H1 (cell line): ENCODE results near the gene SYNRG. TPM values are rescaled to one million over a fixed set of nuclear protein-coding genes. Genes with fewer than 3 reads are reported as not detected.

Experiments used
- CTCF ChIA-PET: fragments of 300-600 bp; sonication (Branson Sonifier 250); formaldehyde crosslinking; loops from one replicate; lab custom pipeline; 2021; ENCODE audit not compliant: partially characterized antibody; lab: Charles Lee
- POLR2A ChIA-PET: fragments of 300-600 bp; sonication (Branson Sonifier 250); formaldehyde crosslinking; loops from one replicate; lab custom pipeline; 2021; ENCODE audit warnings: inconsistent platforms; ENCODE audit not compliant: partially characterized antibody; lab: Charles Lee
- DNase-seq, 2 experiments: peaks; one replicate each; pipeline versions ENCODE4 v3.0.0 to v3.0.0-alpha.2; 2010 to 2022; ENCODE audit warnings: low spot score in 2 of 2, low read depth in 1 of 2, mixed read lengths in 1 of 2
- FAIRE-seq: peaks from 2 replicates; lab custom pipeline; 2011; peaks lifted over from hg19 to GRCh38; lab: Jason Lieb, UNC
- H2AFZ ChIP-seq: 2 replicates; pipeline ENCODE4 v1.8.1; 2012; ENCODE audit warnings: low read length, inconsistent platforms
- H2AK5ac ChIP-seq: 2 replicates; pipeline ENCODE4 v1.6.1; 2013; ENCODE audit warnings: low read depth, low read length
- H2BK120ac ChIP-seq: replicated peaks from 2 replicates; pipeline ENCODE3; 2013; ENCODE audit warnings: low read depth, low read length, inconsistent platforms
- H2BK12ac ChIP-seq: 2 replicates; pipeline ENCODE4 v1.6.1; 2013; ENCODE audit warnings: low read depth, low read length
- H2BK15ac ChIP-seq: 2 replicates; pipeline ENCODE4 v1.6.1; 2013; ENCODE audit warnings: low read length
- H2BK20ac ChIP-seq: 2 replicates; pipeline ENCODE4 v1.6.1; 2013; ENCODE audit warnings: low read length
- H2BK5ac ChIP-seq: 2 replicates; pipeline ENCODE4 v1.6.1; 2013; ENCODE audit warnings: low read depth, low read length
- H3K14ac ChIP-seq: 2 replicates; pipeline ENCODE4 v1.6.1; 2013; ENCODE audit warnings: inconsistent platforms; ENCODE audit not compliant: insufficient read length
- H3K18ac ChIP-seq: 2 replicates; pipeline ENCODE4 v1.6.1; 2013; ENCODE audit warnings: low read length; ENCODE audit errors: extremely low read depth
- H3K23ac ChIP-seq: 2 replicates; pipeline ENCODE4 v1.6.1; 2013; ENCODE audit warnings: inconsistent platforms; ENCODE audit not compliant: insufficient read length
- H3K23me2 ChIP-seq: 2 replicates; pipeline ENCODE4 v1.6.1; 2013; ENCODE audit warnings: low read depth, low read length
- H3K27ac ChIP-seq: 2 replicates; pipeline ENCODE4 v1.6.1; 2011; ENCODE audit warnings: low read depth, low read length, inconsistent platforms
- H3K27me3 ChIP-seq, 4 experiments: replicated peaks in 1 of 4; 1 replicate in 1 of 4; 2 replicates in 3 of 4; pipeline versions ENCODE4 v1.6.1 to v1.8.1; 2011 to 2013; ENCODE audit warnings: low read length in 3 of 4, mild to moderate bottlenecking in 3 of 4, inconsistent platforms in 2 of 4, mixed read lengths in 2 of 4, moderate library complexity in 1 of 4; ENCODE audit not compliant: control insufficient read depth in 3 of 4, insufficient read depth in 3 of 4; ENCODE audit errors: extremely low read depth in 1 of 4
- H3K36me3 ChIP-seq, 4 experiments: 2 replicates each; pipeline versions ENCODE4 v1.6.1 to v1.8.1; 2011 to 2013; ENCODE audit warnings: mild to moderate bottlenecking in 4 of 4, low read length in 3 of 4, moderate library complexity in 2 of 4, control low read depth in 1 of 4, inconsistent platforms in 1 of 4; ENCODE audit not compliant: insufficient read depth in 4 of 4, control insufficient read depth in 2 of 4
- H3K4ac ChIP-seq: replicated peaks from 2 replicates; pipeline ENCODE3; 2013; ENCODE audit warnings: low read length, low read depth, mixed read lengths, inconsistent platforms; ENCODE audit not compliant: insufficient read length
- H3K4me1 ChIP-seq, 4 experiments: replicated peaks in 1 of 4; 1 replicate in 1 of 4; 2 replicates in 3 of 4; pipeline versions ENCODE4 v1.6.1 to v1.8.1; 2011 to 2013; ENCODE audit warnings: low read length in 3 of 4, inconsistent platforms in 2 of 4, mixed read lengths in 1 of 4; ENCODE audit not compliant: insufficient read depth in 4 of 4, control insufficient read depth in 3 of 4
- H3K4me2 ChIP-seq, 2 experiments: 2 replicates each; pipeline versions ENCODE4 v1.6.1 to v1.8.1; 2011 to 2013; ENCODE audit warnings: low read depth in 2 of 2, low read length in 2 of 2, control low read depth in 1 of 2, inconsistent platforms in 1 of 2, mild to moderate bottlenecking in 1 of 2; ENCODE audit not compliant: insufficient read depth in 1 of 2
- H3K4me3 ChIP-seq, 4 experiments: fragments of 200-600, 300-600 bp in 1 of 4; sonication (generic), shearing (Covaris generic), sonication (Bioruptor Twin) in 1 of 4; 2 replicates each; pipeline versions ENCODE4 v1.5.1 to v1.8.1; 2011 to 2016; ENCODE audit warnings: low read length in 4 of 4, low read depth in 3 of 4, control low read depth in 2 of 4, inconsistent platforms in 2 of 4, mild to moderate bottlenecking in 2 of 4, mixed read lengths in 1 of 4, moderate library complexity in 1 of 4; ENCODE audit not compliant: insufficient read depth in 2 of 4; ENCODE audit errors: extremely low read depth in 1 of 4
- H3K56ac ChIP-seq: replicated peaks from 2 replicates; pipeline ENCODE3; 2013; ENCODE audit warnings: low read depth, mild to moderate bottlenecking, mixed read lengths, low read length, inconsistent platforms; ENCODE audit not compliant: insufficient read length
- H3K79me1 ChIP-seq: 2 replicates; pipeline ENCODE4 v1.6.1; 2013; ENCODE audit warnings: low read depth, low read length, control low read depth
- H3K79me2 ChIP-seq, 2 experiments: 2 replicates each; pipeline versions ENCODE4 v1.6.1 to v1.8.1; 2012 to 2013; ENCODE audit warnings: low read length in 2 of 2, mild to moderate bottlenecking in 2 of 2, inconsistent platforms in 1 of 2; ENCODE audit not compliant: insufficient read depth in 2 of 2, control insufficient read depth in 1 of 2
- H3K9ac ChIP-seq, 4 experiments: replicated peaks in 1 of 4; 1 replicate in 1 of 4; 2 replicates in 3 of 4; pipeline versions ENCODE4 v1.6.1 to v1.8.1; 2011 to 2013; ENCODE audit warnings: low read depth in 3 of 4, low read length in 3 of 4, control low read depth in 2 of 4, mild to moderate bottlenecking in 2 of 4, moderate library complexity in 2 of 4, inconsistent platforms in 1 of 4; ENCODE audit errors: extremely low read depth in 1 of 4
- H3K9me3 ChIP-seq, 2 experiments: 2 replicates each; pipeline versions ENCODE4 v1.6.1 to v1.8.1; 2012 to 2013; ENCODE audit warnings: mild to moderate bottlenecking in 2 of 2, moderate library complexity in 2 of 2, control low read depth in 1 of 2, inconsistent platforms in 1 of 2, low read depth in 1 of 2, low read length in 1 of 2, mixed read lengths in 1 of 2; ENCODE audit not compliant: insufficient read depth in 2 of 2
- H4K20me1 ChIP-seq, 2 experiments: replicated peaks in 1 of 2; 2 replicates each; pipeline versions ENCODE3 to v1.8.1; 2011 to 2013; ENCODE audit warnings: inconsistent platforms in 2 of 2, low read length in 2 of 2, mild to moderate bottlenecking in 1 of 2; ENCODE audit not compliant: insufficient read depth in 2 of 2, control insufficient read depth in 1 of 2
- H4K5ac ChIP-seq: 2 replicates; pipeline ENCODE4 v1.6.1; 2013; ENCODE audit warnings: low read length, low read depth, mixed read lengths, inconsistent platforms; ENCODE audit not compliant: insufficient read length
- H4K8ac ChIP-seq: 2 replicates; pipeline ENCODE4 v1.8.0; 2013; ENCODE audit warnings: mild to moderate bottlenecking, moderate library complexity, low read length, inconsistent platforms; ENCODE audit not compliant: insufficient read depth; ENCODE audit errors: extremely low read depth
- H4K91ac ChIP-seq: replicated peaks from 2 replicates; pipeline ENCODE3; 2013; ENCODE audit warnings: low read length, mixed read lengths, inconsistent platforms; ENCODE audit not compliant: insufficient read length
- JUN ChIP-seq: IDR thresholded peaks from 2 replicates; pipeline ENCODE4 v1.6.1; 2011; ENCODE audit warnings: low read depth, mild to moderate bottlenecking, improper control_type of control experiment, low read length
- TAF7 ChIP-seq: optimal IDR thresholded peaks from 2 replicates; pipeline ENCODE3; 2011; ENCODE audit warnings: low read depth, mild to moderate bottlenecking, inconsistent platforms, low read length, moderate library complexity, borderline replicate concordance
- WGBS, 2 experiments: shearing (Covaris generic) in 1 of 2; methylation state at CpG; one replicate each; pipeline versions ENCODE4 v1.1.6 to v1.1.7; 2013 to 2015; ENCODE audit warnings: low lambda C conversion rate in 2 of 2, mixed read lengths in 2 of 2, inconsistent platforms in 1 of 2, low coverage in 1 of 2, missing lambda C conversion rate in 1 of 2; ENCODE audit not compliant: insufficient replicate concordance in 2 of 2, insufficient coverage in 1 of 2, insufficient read length in 1 of 2; ENCODE audit errors: extremely low coverage in 1 of 2, missing lambda C conversion rate in 1 of 2; 5-methylcytosine and 5-hydroxymethylcytosine counted together
- polyA plus RNA-seq, 7 experiments: library from polyadenylated mRNA; depleted of rRNA in 3 of 7; stranded (reverse) in 5 of 7; unstranded in 2 of 7; fragments of >200 nt in 5 of 7; fragments of 200-250 nt in 2 of 7; gene quantifications; 1 replicate in 5 of 7; 2 replicates in 1 of 7; 4 replicates in 1 of 7; pipeline versions ENCODE4 v1.2.1 to v1.2.3, GENCODE V29; 2011 to 2013; ENCODE audit warnings: missing spikeins in 2 of 7, mixed read lengths in 2 of 7
- total RNA-seq: library from RNA; stranded (reverse); fragmentation: NEBNext Ultra II Directional; extraction: Animal tissue kit (Norgen Biotek cat#: 25700); gene quantifications from 2 replicates; pipeline ENCODE4 v1.2.1, GENCODE V29; 2021

Gene SYNRG
- total and polyA plus RNA-seq, 2 of the 8 experiments (the other 6 are each of a cell fraction or from before 2014, with no cell fraction given) = 7.7 to 31.7 TPM

DNA sequence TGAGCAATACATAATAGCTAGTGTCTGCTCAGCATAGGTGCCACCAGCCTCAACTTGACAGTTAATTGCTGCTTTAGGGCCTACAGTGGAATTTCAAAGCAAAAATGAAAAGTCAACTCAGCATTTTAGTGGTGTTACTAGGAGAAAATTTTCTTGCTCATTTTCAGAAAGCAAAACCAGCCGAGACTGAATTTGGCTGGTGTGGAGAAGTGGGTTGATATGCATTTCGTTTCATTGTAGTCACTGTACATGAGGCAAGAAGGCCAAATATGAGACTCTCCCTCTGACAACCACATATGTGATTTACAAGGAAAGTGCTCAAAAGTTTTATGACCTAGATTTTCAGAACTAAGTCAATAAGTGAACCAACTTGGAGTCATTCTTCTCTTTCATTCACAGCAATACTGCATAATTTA lies 65.6 kb downstream of the SYNRG start:
- H3K9ac ChIP-seq = no peak overlapping the region
- H3K4me2 ChIP-seq = no peak overlapping the region
- no peaks in the 10 kb centered on the region for H4K20me1 ChIP-seq
- no peak overlapping the region for H2AK5ac ChIP-seq
- no peaks in the 10 kb centered on the region for H3K79me1 ChIP-seq
- no peak overlapping the region for H3K23ac ChIP-seq
- CTCF ChIA-PET = interaction anchor here (0.6 to 2.3 kb wide), 3 partner anchors 18 to 826 kb away, joined by 3 to 13 read pairs (median 3); no protein-coding TSS in a partner anchor
- no peak overlapping the region for H4K8ac ChIP-seq
- FAIRE-seq (no peak), DNase-seq (no peak)
- no peak overlapping the region for H2BK5ac ChIP-seq
- no peak overlapping the region for H2AFZ ChIP-seq
- no peak overlapping the region for H3K56ac ChIP-seq
- H4K91ac ChIP-seq = no peak overlapping the region
- no peaks in the 10 kb centered on the region for H3K23me2 ChIP-seq
- no peak overlapping the region for H4K5ac ChIP-seq
- no peaks in the 10 kb centered on the region for H3K9me3 ChIP-seq
- 0 out of 4 replicates have a peak, but pooled peaks cover 0 to 5% of the 10 kb centered on the region in 2 experiments for H3K79me2 ChIP-seq
- H3K27ac ChIP-seq = no peak overlapping the region
- H3K36me3 ChIP-seq = peaks cover 4 to 26% (median 17%) of the 10 kb centered on the region in 4 experiments
- no peak overlapping the region for H2BK15ac ChIP-seq
- H3K4ac ChIP-seq = no peak overlapping the region
- no peak overlapping the region for H3K18ac ChIP-seq
- WGBS, 2 experiments = 90% methylated on average over 2 of the region's 2 CpGs; no CpG with 5 or more reads in 1 of the 2 experiments
- H2BK12ac ChIP-seq = no peak overlapping the region
- H3K14ac ChIP-seq = no peak overlapping the region
- no peak overlapping the region for H2BK20ac ChIP-seq
- no peak for TF ChIP-seq JUN
- no peak for TF ChIP-seq TAF7
- H3K4me1 ChIP-seq = peaks cover 0 to 9% (median 2%) of the 10 kb centered on the region in 4 experiments; a peak in 3 of 7 replicates
- POLR2A ChIA-PET = interaction anchor here (0.6 kb wide), 3 partner anchors 33 to 1734 kb away, joined by 3 to 5 read pairs (median 5); no protein-coding TSS in a partner anchor
- no peaks in the 10 kb centered on the region for H3K27me3 ChIP-seq
- no peak overlapping the region for H2BK120ac ChIP-seq
- no peak overlapping the region for H3K4me3 ChIP-seq
